Measurements from ENCODE around the gene TRIM17. TPM values are rescaled to one million over a fixed set of nuclear protein-coding genes. Genes with fewer than 3 reads are reported as not detected.

The TRIM17 gene
- total and polyA plus RNA-seq, 2 of the 8 experiments (the other 6 are each of a cell fraction or from before 2014, with no cell fraction given) = 1.1 to 2.2 TPM

DNA sequence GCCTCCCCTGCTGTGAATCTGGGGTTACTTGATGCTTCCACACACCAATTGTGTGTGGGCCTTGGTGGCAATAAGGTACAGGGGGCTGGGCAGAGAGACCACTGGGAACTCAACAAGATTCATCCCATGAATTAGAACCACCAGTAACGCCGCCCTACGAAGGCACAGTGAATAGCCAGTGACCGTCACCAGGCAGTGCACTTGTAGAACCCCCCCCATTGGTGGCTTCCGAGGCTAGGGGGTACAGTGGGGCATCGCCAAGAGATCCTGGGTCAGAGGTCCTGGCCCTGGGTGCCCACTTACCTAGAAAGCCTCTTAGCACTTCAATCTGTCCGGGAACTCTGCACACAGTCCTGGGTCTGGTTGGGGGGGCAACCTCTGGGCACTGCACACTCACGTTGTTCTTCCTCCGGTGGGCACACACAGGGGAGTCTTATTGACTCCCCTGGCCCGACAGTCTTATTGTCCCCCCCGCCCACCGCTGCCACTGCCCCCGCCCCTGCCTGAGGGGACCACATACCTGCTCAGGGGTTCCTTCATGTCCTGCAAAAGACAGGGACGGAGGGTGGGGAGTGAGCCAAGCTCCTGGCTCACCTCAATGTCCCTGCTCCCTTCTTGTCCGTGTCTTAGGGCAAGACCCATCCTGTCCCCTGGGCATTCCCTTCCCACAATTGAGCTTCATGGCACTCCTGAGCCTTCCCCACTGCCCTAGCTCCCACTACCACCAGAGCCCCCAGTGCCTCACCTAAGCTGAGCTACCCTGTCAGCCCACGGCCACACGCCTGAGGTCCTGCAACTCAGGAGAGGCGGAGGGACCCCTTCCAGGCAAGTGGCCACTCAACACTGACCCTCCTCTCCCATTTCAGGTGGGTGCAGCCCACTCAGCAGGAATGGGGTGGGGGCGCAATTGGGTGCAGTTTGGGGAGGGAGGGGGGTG, 7.5 kb downstream of the TRIM17 start (continued):
- TF ChIP-seq, protein P1, sequence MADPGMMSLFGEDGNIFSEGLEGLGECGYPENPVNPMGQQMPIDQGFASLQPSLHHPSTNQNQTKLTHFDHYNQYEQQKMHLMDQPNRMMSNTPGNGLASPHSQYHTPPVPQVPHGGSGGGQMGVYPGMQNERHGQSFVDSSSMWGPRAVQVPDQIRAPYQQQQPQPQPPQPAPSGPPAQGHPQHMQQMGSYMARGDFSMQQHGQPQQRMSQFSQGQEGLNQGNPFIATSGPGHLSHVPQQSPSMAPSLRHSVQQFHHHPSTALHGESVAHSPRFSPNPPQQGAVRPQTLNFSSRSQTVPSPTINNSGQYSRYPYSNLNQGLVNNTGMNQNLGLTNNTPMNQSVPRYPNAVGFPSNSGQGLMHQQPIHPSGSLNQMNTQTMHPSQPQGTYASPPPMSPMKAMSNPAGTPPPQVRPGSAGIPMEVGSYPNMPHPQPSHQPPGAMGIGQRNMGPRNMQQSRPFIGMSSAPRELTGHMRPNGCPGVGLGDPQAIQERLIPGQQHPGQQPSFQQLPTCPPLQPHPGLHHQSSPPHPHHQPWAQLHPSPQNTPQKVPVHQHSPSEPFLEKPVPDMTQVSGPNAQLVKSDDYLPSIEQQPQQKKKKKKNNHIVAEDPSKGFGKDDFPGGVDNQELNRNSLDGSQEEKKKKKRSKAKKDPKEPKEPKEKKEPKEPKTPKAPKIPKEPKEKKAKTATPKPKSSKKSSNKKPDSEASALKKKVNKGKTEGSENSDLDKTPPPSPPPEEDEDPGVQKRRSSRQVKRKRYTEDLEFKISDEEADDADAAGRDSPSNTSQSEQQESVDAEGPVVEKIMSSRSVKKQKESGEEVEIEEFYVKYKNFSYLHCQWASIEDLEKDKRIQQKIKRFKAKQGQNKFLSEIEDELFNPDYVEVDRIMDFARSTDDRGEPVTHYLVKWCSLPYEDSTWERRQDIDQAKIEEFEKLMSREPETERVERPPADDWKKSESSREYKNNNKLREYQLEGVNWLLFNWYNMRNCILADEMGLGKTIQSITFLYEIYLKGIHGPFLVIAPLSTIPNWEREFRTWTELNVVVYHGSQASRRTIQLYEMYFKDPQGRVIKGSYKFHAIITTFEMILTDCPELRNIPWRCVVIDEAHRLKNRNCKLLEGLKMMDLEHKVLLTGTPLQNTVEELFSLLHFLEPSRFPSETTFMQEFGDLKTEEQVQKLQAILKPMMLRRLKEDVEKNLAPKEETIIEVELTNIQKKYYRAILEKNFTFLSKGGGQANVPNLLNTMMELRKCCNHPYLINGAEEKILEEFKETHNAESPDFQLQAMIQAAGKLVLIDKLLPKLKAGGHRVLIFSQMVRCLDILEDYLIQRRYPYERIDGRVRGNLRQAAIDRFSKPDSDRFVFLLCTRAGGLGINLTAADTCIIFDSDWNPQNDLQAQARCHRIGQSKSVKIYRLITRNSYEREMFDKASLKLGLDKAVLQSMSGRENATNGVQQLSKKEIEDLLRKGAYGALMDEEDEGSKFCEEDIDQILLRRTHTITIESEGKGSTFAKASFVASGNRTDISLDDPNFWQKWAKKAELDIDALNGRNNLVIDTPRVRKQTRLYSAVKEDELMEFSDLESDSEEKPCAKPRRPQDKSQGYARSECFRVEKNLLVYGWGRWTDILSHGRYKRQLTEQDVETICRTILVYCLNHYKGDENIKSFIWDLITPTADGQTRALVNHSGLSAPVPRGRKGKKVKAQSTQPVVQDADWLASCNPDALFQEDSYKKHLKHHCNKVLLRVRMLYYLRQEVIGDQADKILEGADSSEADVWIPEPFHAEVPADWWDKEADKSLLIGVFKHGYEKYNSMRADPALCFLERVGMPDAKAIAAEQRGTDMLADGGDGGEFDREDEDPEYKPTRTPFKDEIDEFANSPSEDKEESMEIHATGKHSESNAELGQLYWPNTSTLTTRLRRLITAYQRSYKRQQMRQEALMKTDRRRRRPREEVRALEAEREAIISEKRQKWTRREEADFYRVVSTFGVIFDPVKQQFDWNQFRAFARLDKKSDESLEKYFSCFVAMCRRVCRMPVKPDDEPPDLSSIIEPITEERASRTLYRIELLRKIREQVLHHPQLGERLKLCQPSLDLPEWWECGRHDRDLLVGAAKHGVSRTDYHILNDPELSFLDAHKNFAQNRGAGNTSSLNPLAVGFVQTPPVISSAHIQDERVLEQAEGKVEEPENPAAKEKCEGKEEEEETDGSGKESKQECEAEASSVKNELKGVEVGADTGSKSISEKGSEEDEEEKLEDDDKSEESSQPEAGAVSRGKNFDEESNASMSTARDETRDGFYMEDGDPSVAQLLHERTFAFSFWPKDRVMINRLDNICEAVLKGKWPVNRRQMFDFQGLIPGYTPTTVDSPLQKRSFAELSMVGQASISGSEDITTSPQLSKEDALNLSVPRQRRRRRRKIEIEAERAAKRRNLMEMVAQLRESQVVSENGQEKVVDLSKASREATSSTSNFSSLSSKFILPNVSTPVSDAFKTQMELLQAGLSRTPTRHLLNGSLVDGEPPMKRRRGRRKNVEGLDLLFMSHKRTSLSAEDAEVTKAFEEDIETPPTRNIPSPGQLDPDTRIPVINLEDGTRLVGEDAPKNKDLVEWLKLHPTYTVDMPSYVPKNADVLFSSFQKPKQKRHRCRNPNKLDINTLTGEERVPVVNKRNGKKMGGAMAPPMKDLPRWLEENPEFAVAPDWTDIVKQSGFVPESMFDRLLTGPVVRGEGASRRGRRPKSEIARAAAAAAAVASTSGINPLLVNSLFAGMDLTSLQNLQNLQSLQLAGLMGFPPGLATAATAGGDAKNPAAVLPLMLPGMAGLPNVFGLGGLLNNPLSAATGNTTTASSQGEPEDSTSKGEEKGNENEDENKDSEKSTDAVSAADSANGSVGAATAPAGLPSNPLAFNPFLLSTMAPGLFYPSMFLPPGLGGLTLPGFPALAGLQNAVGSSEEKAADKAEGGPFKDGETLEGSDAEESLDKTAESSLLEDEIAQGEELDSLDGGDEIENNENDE (IDR thresholded peaks at IDR 0.05; ENCODE audit: insufficient replicate concordance, low read length) = no peak
- TF ChIP-seq ZNF274 (IDR thresholded peaks at IDR 0.05; ENCODE audit: borderline replicate concordance, extremely low read depth, low read length) = no peak
- TF ChIP-seq, protein P2, sequence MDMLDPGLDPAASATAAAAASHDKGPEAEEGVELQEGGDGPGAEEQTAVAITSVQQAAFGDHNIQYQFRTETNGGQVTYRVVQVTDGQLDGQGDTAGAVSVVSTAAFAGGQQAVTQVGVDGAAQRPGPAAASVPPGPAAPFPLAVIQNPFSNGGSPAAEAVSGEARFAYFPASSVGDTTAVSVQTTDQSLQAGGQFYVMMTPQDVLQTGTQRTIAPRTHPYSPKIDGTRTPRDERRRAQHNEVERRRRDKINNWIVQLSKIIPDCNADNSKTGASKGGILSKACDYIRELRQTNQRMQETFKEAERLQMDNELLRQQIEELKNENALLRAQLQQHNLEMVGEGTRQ (IDR thresholded peaks at IDR 0.05; ENCODE audit: low read length) = no peak
- TF ChIP-seq, protein P3, sequence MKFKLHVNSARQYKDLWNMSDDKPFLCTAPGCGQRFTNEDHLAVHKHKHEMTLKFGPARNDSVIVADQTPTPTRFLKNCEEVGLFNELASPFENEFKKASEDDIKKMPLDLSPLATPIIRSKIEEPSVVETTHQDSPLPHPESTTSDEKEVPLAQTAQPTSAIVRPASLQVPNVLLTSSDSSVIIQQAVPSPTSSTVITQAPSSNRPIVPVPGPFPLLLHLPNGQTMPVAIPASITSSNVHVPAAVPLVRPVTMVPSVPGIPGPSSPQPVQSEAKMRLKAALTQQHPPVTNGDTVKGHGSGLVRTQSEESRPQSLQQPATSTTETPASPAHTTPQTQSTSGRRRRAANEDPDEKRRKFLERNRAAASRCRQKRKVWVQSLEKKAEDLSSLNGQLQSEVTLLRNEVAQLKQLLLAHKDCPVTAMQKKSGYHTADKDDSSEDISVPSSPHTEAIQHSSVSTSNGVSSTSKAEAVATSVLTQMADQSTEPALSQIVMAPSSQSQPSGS (IDR thresholded peaks at IDR 0.05; ENCODE audit: low read length) = no peak
- TF ChIP-seq FOSL1 (IDR thresholded peaks at IDR 0.05; ENCODE audit: insufficient read depth, low read depth, low read length) = no peak
- no peak for TF ChIP-seq KDM1A (IDR thresholded peaks at IDR 0.05; ENCODE audit: borderline replicate concordance, low read length)
